Thoracic aorta (tissue), 2 donors: Measurements from ENCODE around the gene ZNF668. TPM values are rescaled to one million over a fixed set of nuclear protein-coding genes. Genes with fewer than 3 reads are reported as not detected.

Source experiments
- ATAC-seq: fragments of 150-250 bp; one replicate; pipeline ENCODE4 v1.8.0; 2017; ENCODE audit warnings: low read depth; ENCODE audit not compliant: insufficient number of reproducible peaks, low FRiP score
- DNase-seq: peaks from one replicate; pipeline ENCODE4 v3.0.0-alpha.2; 2020; ENCODE audit warnings: low spot score
- H3K27ac ChIP-seq, 2 donors: fragments of 200-600 bp; sonication (generic); 1 replicate in 1 of 2; 2 replicates in 1 of 2; pipeline ENCODE4 v1.5.1; 2016; ENCODE audit warnings: mild to moderate bottlenecking in 2 of 2, moderate library complexity in 2 of 2
- H3K27me3 ChIP-seq: fragments of 200-600 bp; sonication (generic); replicated peaks from 2 replicates; pipeline ENCODE4 v1.6.0; 2016; ENCODE audit warnings: mild to moderate bottlenecking; ENCODE audit not compliant: insufficient read depth
- H3K36me3 ChIP-seq: fragments of 200-600 bp; sonication (generic); one replicate; pipeline ENCODE4 v1.5.1; 2016
- H3K4me1 ChIP-seq, 2 donors: fragments of 200-600 bp; sonication (generic); 1 replicate in 1 of 2; 2 replicates in 1 of 2; pipeline versions ENCODE4 v1.5.1 to v1.6.0; 2016; ENCODE audit warnings: low read depth in 2 of 2, mild to moderate bottlenecking in 1 of 2; ENCODE audit not compliant: control insufficient read depth in 1 of 2
- H3K4me3 ChIP-seq: fragments of 200-600 bp; sonication (generic); 2 replicates; pipeline ENCODE4 v1.5.1; 2016; ENCODE audit warnings: mild to moderate bottlenecking
- H3K9me3 ChIP-seq: fragments of 200-600 bp; sonication (generic); 2 replicates; pipeline ENCODE4 v1.5.1; 2016
- CTCF ChIP-seq: fragments of 200-600 bp; sonication (generic); IDR thresholded peaks from one replicate; pipeline ENCODE4 v1.5.1; 2019; ENCODE audit warnings: antibody characterized with exemption
- total RNA-seq, 2 donors: library from RNA; depleted of rRNA; stranded (reverse); fragments of >200 nt; gene quantifications; one replicate each; pipeline versions ENCODE4 v1.1.0 to v1.2.3, GENCODE V29; 2016

The ZNF668 gene
- total RNA-seq, 2 donors from 2014 or later, result 10.3 to 14.5 TPM

- Histone ChIP-seq H3K27me3 (no peaks in the 10 kb centered on the region), H3K27ac (no peak overlapping the region), H3K9me3 (no peaks in the 10 kb centered on the region), H3K36me3 (peaks cover 62% of the 10 kb centered on the region), H3K4me3 (no peak overlapping the region), H3K4me1 (peaks cover 2 to 15% of the 10 kb centered on the region in 2 donors)
- DNase-seq (no peak), ATAC-seq (no peak)
- no peak for TF ChIP-seq CTCF
These were observed 6.1 kb upstream of the ZNF668 start for GRCh38 chr16:31080035-31080629.

- H3K27me3 ChIP-seq, result no peaks in the 10 kb centered on the region
- ATAC-seq (no peak), DNase-seq (no peak)
- H3K9me3 ChIP-seq, result no peaks in the 10 kb centered on the region
- TF ChIP-seq CTCF, result no peak
- H3K36me3 ChIP-seq, result peaks cover 62% of the 10 kb centered on the region
- no peak overlapping the region for H3K4me3 ChIP-seq
- no peak overlapping the region for H3K27ac ChIP-seq
- peaks cover 2 to 20% of the 10 kb centered on the region in 2 donors for H3K4me1 ChIP-seq
These were observed 5.4 kb upstream of the ZNF668 start for GRCh38 chr16:31079342-31079944.

GRCh38 chr16:31078597-31079341 lies 4.7 kb upstream of the ZNF668 start:
- ATAC-seq, result no peak
- Histone ChIP-seq H3K4me3 (no peak overlapping the region), H3K9me3 (no peaks in the 10 kb centered on the region), H3K27me3 (no peaks in the 10 kb centered on the region), H3K27ac (no peak overlapping the region), H3K4me1 (peaks cover 2 to 20% of the 10 kb centered on the region in 2 donors), H3K36me3 (peaks cover 60% of the 10 kb centered on the region)
- DNase-seq, result no peak
- no peak for TF ChIP-seq CTCF

- Histone ChIP-seq H3K4me1 (peaks cover 2 to 21% of the 10 kb centered on the region in 2 donors), H3K27me3 (no peaks in the 10 kb centered on the region), H3K27ac (no peak overlapping the region), H3K9me3 (no peaks in the 10 kb centered on the region), H3K36me3 (peaks cover 56% of the 10 kb centered on the region), H3K4me3 (no peak overlapping the region)
- ATAC-seq (no peak), DNase-seq (no peak)
- no peak for TF ChIP-seq CTCF
These were observed 3.8 kb upstream of the ZNF668 start for GRCh38 chr16:31077592-31078396.

GRCh38 chr16:31077024-31077423 lies 3.0 kb upstream of the ZNF668 start:
- H3K36me3 ChIP-seq, result peaks cover 55% of the 10 kb centered on the region
- no peak overlapping the region for H3K4me3 ChIP-seq
- ATAC-seq (no peak), DNase-seq (no peak)
- no peak overlapping the region for H3K27ac ChIP-seq
- H3K4me1 ChIP-seq, result peaks cover 10 to 27% of the 10 kb centered on the region in 2 donors
- no peaks in the 10 kb centered on the region for H3K27me3 ChIP-seq
- no peaks in the 10 kb centered on the region for H3K9me3 ChIP-seq
- TF ChIP-seq CTCF, result no peak
